B cell (primary cell): ENCODE results near the gene GEMIN2. TPM values are rescaled to one million over a fixed set of nuclear protein-coding genes. Genes with fewer than 3 reads are reported as not detected.

Experiments
- ATAC-seq: fragments of 200-7000 bp; cut with Tn5 transposase; one replicate; pipeline ENCODE4 v1.10.0; 2021; ENCODE audit warnings: low read depth, mild to moderate bottlenecking, moderate number of reproducible peaks, moderate library complexity
- CTCF ChIA-PET: fragments of 350-600 bp; sonication (Branson Sonifier 250); formaldehyde crosslinking; loops from one replicate; lab custom pipeline; 2021; ENCODE audit warnings: antibody characterized with exemption, inconsistent platforms; lab: Charles Lee
- POLR2A ChIA-PET: fragments of 350-600 bp; sonication (Branson Sonifier 250); formaldehyde crosslinking; loops from one replicate; lab custom pipeline; 2021; ENCODE audit warnings: antibody characterized with exemption; lab: Charles Lee
- DNase-seq: peaks from one replicate; pipeline ENCODE4 v3.0.0; 2013
- H2AFZ ChIP-seq: 2 replicates; pipeline ENCODE4 v1.6.1; 2012; ENCODE audit warnings: mild to moderate bottlenecking, low read depth, low read length; ENCODE audit not compliant: insufficient read depth, poor library complexity, severe bottlenecking
- H3K27ac ChIP-seq, 2 donors: 1 replicate in 1 of 2; 2 replicates in 1 of 2; pipeline ENCODE4 v1.5.1; 2012 to 2013; ENCODE audit warnings: low read length in 2 of 2, mild to moderate bottlenecking in 2 of 2, moderate library complexity in 1 of 2
- H3K27me3 ChIP-seq, 4 experiments: fragments of 200-600 bp in 1 of 4; sonication (generic) in 1 of 4; replicated peaks in 1 of 4; 1 replicate in 2 of 4; 2 replicates in 2 of 4; pipeline versions ENCODE4 v1.6.1 to v1.7.0; 2013 to 2016; ENCODE audit warnings: low read length in 3 of 4, mild to moderate bottlenecking in 2 of 4, mixed read lengths in 1 of 4, moderate library complexity in 1 of 4; ENCODE audit not compliant: insufficient read depth in 4 of 4, control insufficient read depth in 3 of 4; ENCODE audit errors: control extremely low read depth in 1 of 4
- H3K36me3 ChIP-seq, 2 experiments: replicated peaks in 1 of 2; 1 replicate in 1 of 2; 2 replicates in 1 of 2; pipeline versions ENCODE4 v1.6.1 to v1.7.1; 2013; ENCODE audit warnings: low read length in 1 of 2; ENCODE audit not compliant: insufficient read depth in 2 of 2, control insufficient read depth in 1 of 2; ENCODE audit errors: control extremely low read depth in 1 of 2, extremely low read depth in 1 of 2
- H3K4me1 ChIP-seq, 2 donors: fragments of 200-600 bp in 1 of 2; sonication (generic) in 1 of 2; 1 replicate in 1 of 2; 2 replicates in 1 of 2; pipeline versions ENCODE4 v1.5.1 to v1.6.1; 2013 to 2017; ENCODE audit warnings: low read length in 2 of 2; ENCODE audit not compliant: control insufficient read depth in 2 of 2, insufficient read depth in 2 of 2
- H3K4me2 ChIP-seq: replicated peaks from 2 replicates; pipeline ENCODE3; 2012; ENCODE audit warnings: mild to moderate bottlenecking, low read depth, low read length; ENCODE audit not compliant: poor library complexity, severe bottlenecking
- H3K4me3 ChIP-seq, 5 experiments: fragments of 200-600 bp in 1 of 5; sonication (generic) in 1 of 5; 1 replicate in 3 of 5; 2 replicates in 2 of 5; pipeline versions ENCODE4 v1.5.1 to v1.7.0; 2011 to 2016; ENCODE audit warnings: low read length in 4 of 5, mild to moderate bottlenecking in 4 of 5, low read depth in 2 of 5, control low read depth in 1 of 5, moderate library complexity in 1 of 5; ENCODE audit not compliant: insufficient read depth in 1 of 5; ENCODE audit errors: control extremely low read depth in 1 of 5, extremely low read depth in 1 of 5
- H3K79me2 ChIP-seq: fragments of 200-600 bp; sonication (generic); one replicate; pipeline ENCODE4 v1.6.0; 2016; ENCODE audit warnings: low read length; ENCODE audit not compliant: control insufficient read depth, insufficient read depth
- H3K9ac ChIP-seq: fragments of 200-600 bp; sonication (generic); 2 replicates; pipeline ENCODE4 v1.6.1; 2017; ENCODE audit warnings: mild to moderate bottlenecking, low read length, moderate library complexity
- H3K9me3 ChIP-seq, 3 donors: one replicate each; pipeline versions ENCODE4 v1.6.1 to v1.7.1; 2013; ENCODE audit warnings: low read length in 2 of 3; ENCODE audit not compliant: control insufficient read depth in 2 of 3, insufficient read depth in 1 of 3; ENCODE audit errors: control extremely low read depth in 1 of 3
- H4K20me1 ChIP-seq: 2 replicates; pipeline ENCODE4 v1.6.0; 2012; ENCODE audit warnings: mild to moderate bottlenecking, low read length; ENCODE audit not compliant: insufficient read depth, control insufficient read depth, poor library complexity, severe bottlenecking
- H3K27ac Mint-ChIP-seq: one replicate; pipeline ENCODE4 v1.8.0; 2021; ENCODE audit warnings: mixed read lengths
- H3K27me3 Mint-ChIP-seq: one replicate; pipeline ENCODE4 v1.8.0; 2021; ENCODE audit warnings: mixed read lengths
- H3K4me1 Mint-ChIP-seq: one replicate; pipeline ENCODE4 v1.8.0; 2021; ENCODE audit warnings: mixed read lengths
- H3K4me3 Mint-ChIP-seq: one replicate; pipeline ENCODE4 v1.8.0; 2021; ENCODE audit warnings: mixed read lengths
- H3K9me3 Mint-ChIP-seq: one replicate; pipeline ENCODE4 v1.8.0; 2022; ENCODE audit warnings: mixed read lengths; ENCODE audit not compliant: insufficient read depth
- CTCF ChIP-seq: fragments of 200-600 bp; IDR thresholded peaks from one replicate; pipeline ENCODE4 v1.8.0; 2022; ENCODE audit warnings: antibody characterized with exemption, mild to moderate bottlenecking
- EZH2 ChIP-seq: IDR thresholded peaks from 2 replicates; pipeline ENCODE4 v1.6.1; 2012; ENCODE audit warnings: borderline replicate concordance, low read depth, mild to moderate bottlenecking, moderate library complexity, low read length; ENCODE audit not compliant: insufficient read depth, poor library complexity, severe bottlenecking
- WGBS: methylation state at CpG from one replicate; pipeline ENCODE4 v1.1.5; 2013; ENCODE audit warnings: missing lambda C conversion rate; ENCODE audit not compliant: insufficient coverage; 5-methylcytosine and 5-hydroxymethylcytosine counted together
- intact Hi-C: fragments of 100-400 bp; cut with micrococcal nuclease; formaldehyde crosslinking; loops from one replicate; pipeline ENCODE4 v1.10.0; 2022
- polyA plus RNA-seq: library from polyadenylated mRNA; depleted of rRNA; stranded (reverse); fragments of >200 nt; gene quantifications from 2 replicates; pipeline ENCODE4 v1.2.3, GENCODE V29; 2012
- total RNA-seq, 2 donors: library from RNA; stranded (reverse); fragments of 120-200 nt in 1 of 2; gene quantifications; 1 replicate in 1 of 2; 2 replicates in 1 of 2; pipeline versions ENCODE4 v1.2.3 to v1.2.4, GENCODE V29; 2013 to 2022

Gene GEMIN2
- total and polyA plus RNA-seq, 2 donors (not counting 1 experiment from before 2014, with no cell fraction given), result 13.4 to 14.4 TPM

- no peaks in the 10 kb centered on the region for H4K20me1 ChIP-seq
- no peak overlapping the region for H3K27ac ChIP-seq
- H3K4me3 ChIP-seq, result no peak overlapping the region
- POLR2A ChIA-PET, result no interaction called here
- no peak for DNase-seq
- Mint-ChIP-seq H3K4me3 (no peak overlapping the region), H3K27ac (no peak overlapping the region), H3K9me3 (no peaks in the 10 kb centered on the region), H3K4me1 (peaks cover 8% of the 10 kb centered on the region), H3K27me3 (no peaks in the 10 kb centered on the region)
- H3K4me1 ChIP-seq, result no peaks in the 10 kb centered on the region
- H3K4me2 ChIP-seq, result no peak overlapping the region
- no peaks in the 10 kb centered on the region for H3K27me3 ChIP-seq
- CTCF ChIA-PET, result no interaction called here
- no peak overlapping the region for H3K9ac ChIP-seq
- no peaks in the 10 kb centered on the region for H3K9me3 ChIP-seq
- no peak overlapping the region for H2AFZ ChIP-seq
- intact Hi-C loops, result no loop called here
- no peaks in the 10 kb centered on the region for H3K79me2 ChIP-seq
- 94% methylated on average over 2 of the region's 4 CpGs for WGBS
- no peak for TF ChIP-seq EZH2
- TF ChIP-seq CTCF, result no peak
- no peak for ATAC-seq
- H3K36me3 ChIP-seq, result peaks cover 15 to 66% of the 10 kb centered on the region in 2 experiments
Measured at GRCh38 chr14:39090548-39091111, 23.5 kb upstream of the GEMIN2 start.

- no peak overlapping the region for H3K4me3 Mint-ChIP-seq
Measured at GRCh38 chr14:39091716-39092115, 22.4 kb upstream of the GEMIN2 start.

More at GRCh38 chr14:39091716-39092115, 22.4 kb upstream of the GEMIN2 start:
- Histone ChIP-seq H4K20me1 (no peaks in the 10 kb centered on the region), H3K9me3 (no peaks in the 10 kb centered on the region), H3K9ac (no peak overlapping the region), H2AFZ (no peak overlapping the region), H3K4me2 (no peak overlapping the region), H3K36me3 (peaks cover 17 to 58% of the 10 kb centered on the region in 2 experiments), H3K27ac (no peak overlapping the region), H3K4me3 (no peak overlapping the region), H3K79me2 (no peaks in the 10 kb centered on the region), H3K4me1 (no peaks in the 10 kb centered on the region), H3K27me3 (no peaks in the 10 kb centered on the region)
- no CpG with 5 or more reads among the region's 1 CpG for WGBS
- DNase-seq (no peak), ATAC-seq (no peak)
- no peaks in the 10 kb centered on the region for H3K27me3 Mint-ChIP-seq
- TF ChIP-seq EZH2, result no peak
- TF ChIP-seq CTCF, result no peak
- H3K9me3 Mint-ChIP-seq, result no peaks in the 10 kb centered on the region
- intact Hi-C loops, result no loop called here
- POLR2A ChIA-PET, result no interaction called here
- CTCF ChIA-PET, result no interaction called here
- H3K27ac Mint-ChIP-seq, result no peak overlapping the region
- peaks cover 8% of the 10 kb centered on the region for H3K4me1 Mint-ChIP-seq
